ENCODE results near the gene SLC2A3. TPM values are rescaled to one million over a fixed set of nuclear protein-coding genes. Genes with fewer than 3 reads are reported as not detected.
A peak's percentile ranks its signal among the peaks of the same experiment; 100 is the strongest.
"Not testable (repeated sequence)": the region's sequence is repeated elsewhere in the genome, so short reads cannot be mapped to it uniquely, and the experiment has no call there.

The SLC2A3 gene
- total and polyA plus RNA-seq, 2 experiments from 2014 or later: 199 to 388 TPM

- not testable (repeated sequence) for H3K36me3 Mint-ChIP-seq (ENCODE audit: low read depth); H3K27me3 ChIP-seq (ENCODE audit: insufficient read depth); DNase-seq (ENCODE audit: low spot score); H3K79me2 ChIP-seq (replicated peaks; ENCODE audit: insufficient read depth); H2AFZ ChIP-seq; H3K27me3 Mint-ChIP-seq (ENCODE audit: insufficient read depth, low read depth, poor library complexity); H3K4me3 ChIP-seq; H3F3A ChIP-seq (replicated peaks; ENCODE audit: low read depth); H3K4me3 Mint-ChIP-seq; H3K36me3 ChIP-seq (ENCODE audit: insufficient read depth); H3K27ac ChIP-seq (ENCODE audit: low read depth); H4K20me1 ChIP-seq (replicated peaks; ENCODE audit: insufficient read depth); H3K4me2 ChIP-seq; H3K9me2 ChIP-seq (ENCODE audit: insufficient read depth); ATAC-seq; H3K27ac Mint-ChIP-seq; H3K9me3 Mint-ChIP-seq
- H3K4me1 Mint-ChIP-seq: peaks cover 15% of the 10 kb centered on the region
- H3K4me1 ChIP-seq (ENCODE audit: insufficient read depth): peaks cover 10% of the 10 kb centered on the region; the same call in 1 of the 2 replicates
These were observed 47.5 kb upstream of the SLC2A3 start for GRCh38 chr12:7983460-7983859.

- H3K27me3 Mint-ChIP-seq (ENCODE audit: insufficient read depth, low read depth, poor library complexity); H3K4me3 Mint-ChIP-seq; H3K27me3 ChIP-seq (ENCODE audit: insufficient read depth); DNase-seq (ENCODE audit: low spot score); H3K79me2 ChIP-seq (replicated peaks; ENCODE audit: insufficient read depth); H3K9me3 Mint-ChIP-seq; H3K27ac ChIP-seq (ENCODE audit: low read depth); H3K27ac Mint-ChIP-seq; H3K9me2 ChIP-seq (ENCODE audit: insufficient read depth); H3K4me2 ChIP-seq; H3K4me3 ChIP-seq; H3F3A ChIP-seq (replicated peaks; ENCODE audit: low read depth); H3K36me3 ChIP-seq (ENCODE audit: insufficient read depth); H3K36me3 Mint-ChIP-seq (ENCODE audit: low read depth); H2AFZ ChIP-seq; ATAC-seq; H4K20me1 ChIP-seq (replicated peaks; ENCODE audit: insufficient read depth): not testable (repeated sequence)
- peaks cover 10% of the 10 kb centered on the region; the same call in 1 of the 2 replicates for H3K4me1 ChIP-seq (ENCODE audit: insufficient read depth)
- peaks cover 15% of the 10 kb centered on the region for H3K4me1 Mint-ChIP-seq
These were observed 47.0 kb upstream of the SLC2A3 start for GRCh38 chr12:7983019-7983418.

GRCh38 chr12:7982332-7982735, 46.3 kb upstream of the SLC2A3 start:
- H3K4me2 ChIP-seq; H3K36me3 Mint-ChIP-seq (ENCODE audit: low read depth); H3K9me2 ChIP-seq (ENCODE audit: insufficient read depth); H3K27me3 Mint-ChIP-seq (ENCODE audit: insufficient read depth, low read depth, poor library complexity); H2AFZ ChIP-seq; H3K27ac Mint-ChIP-seq; H3K27me3 ChIP-seq (ENCODE audit: insufficient read depth); H3K27ac ChIP-seq (ENCODE audit: low read depth); H3K79me2 ChIP-seq (replicated peaks; ENCODE audit: insufficient read depth); H3K4me3 ChIP-seq; H3K36me3 ChIP-seq (ENCODE audit: insufficient read depth); H3F3A ChIP-seq (replicated peaks; ENCODE audit: low read depth); H3K9me3 Mint-ChIP-seq; H3K4me3 Mint-ChIP-seq; H4K20me1 ChIP-seq (replicated peaks; ENCODE audit: insufficient read depth): not testable (repeated sequence)
- H3K4me1 ChIP-seq (ENCODE audit: insufficient read depth): peaks cover 10% of the 10 kb centered on the region; the same call in 1 of the 2 replicates
- peaks cover 15% of the 10 kb centered on the region for H3K4me1 Mint-ChIP-seq
- peak; percentile 47 for DNase-seq (ENCODE audit: low spot score)
- ATAC-seq: peak; percentile 76

GRCh38 chr12:7981446-7981845, 45.5 kb upstream of the SLC2A3 start:
- no peak overlapping the region for H3K4me2 ChIP-seq
- H3K27ac ChIP-seq (ENCODE audit: low read depth): peak overlapping the region; percentile 52; the same call in 1 of the 2 replicates

More at GRCh38 chr12:7981446-7981845, 45.5 kb upstream of the SLC2A3 start:
- H3K9me2 ChIP-seq (ENCODE audit: insufficient read depth): no peaks in the 10 kb centered on the region
- H3K9me3 Mint-ChIP-seq: no peaks in the 10 kb centered on the region; the same call in 2 of the 3 replicates
- ATAC-seq (no peak), DNase-seq (ENCODE audit: low spot score) (no peak)
- no peak overlapping the region for H3K4me3 ChIP-seq
- TF ChIP-seq STAT1 (IDR thresholded peaks at IDR 0.05; ENCODE audit: unreplicated experiment) (no peak), ZNF462 (CRISPR knock-in tag; IDR thresholded peaks at IDR 0.05) (no peak)
- no peak overlapping the region for H3K4me3 Mint-ChIP-seq
- no peaks in the 10 kb centered on the region; the same call in 2 of the 3 replicates for H3K36me3 Mint-ChIP-seq (ENCODE audit: low read depth)
- no peaks in the 10 kb centered on the region for H3K79me2 ChIP-seq (replicated peaks; ENCODE audit: insufficient read depth)
- no peaks in the 10 kb centered on the region for H3K36me3 ChIP-seq (ENCODE audit: insufficient read depth)
- peak overlapping the region; percentile 47; the same call in 1 of the 2 replicates for H2AFZ ChIP-seq
- H3K27me3 ChIP-seq (ENCODE audit: insufficient read depth): no peaks in the 10 kb centered on the region
- no peaks in the 10 kb centered on the region for H4K20me1 ChIP-seq (replicated peaks; ENCODE audit: insufficient read depth)
- no peak overlapping the region for H3K27ac Mint-ChIP-seq
- peaks cover 21% of the 10 kb centered on the region for H3K4me1 Mint-ChIP-seq
- H3K4me1 ChIP-seq (ENCODE audit: insufficient read depth): peaks cover 19% of the 10 kb centered on the region
- peaks cover 7% of the 10 kb centered on the region for H3K27me3 Mint-ChIP-seq (ENCODE audit: insufficient read depth, low read depth, poor library complexity)
- H3F3A ChIP-seq (replicated peaks; ENCODE audit: low read depth): peaks cover 5% of the 10 kb centered on the region; the same call in 1 of the 2 replicates
